Measurements from ENCODE around the gene COX7A1.

Gene COX7A1

GRCh38 chr19:36112678-36113077 is 39.6 kb downstream of the COX7A1 start:
- DNase-seq (ENCODE audit: low spot score): no peak

DNA sequence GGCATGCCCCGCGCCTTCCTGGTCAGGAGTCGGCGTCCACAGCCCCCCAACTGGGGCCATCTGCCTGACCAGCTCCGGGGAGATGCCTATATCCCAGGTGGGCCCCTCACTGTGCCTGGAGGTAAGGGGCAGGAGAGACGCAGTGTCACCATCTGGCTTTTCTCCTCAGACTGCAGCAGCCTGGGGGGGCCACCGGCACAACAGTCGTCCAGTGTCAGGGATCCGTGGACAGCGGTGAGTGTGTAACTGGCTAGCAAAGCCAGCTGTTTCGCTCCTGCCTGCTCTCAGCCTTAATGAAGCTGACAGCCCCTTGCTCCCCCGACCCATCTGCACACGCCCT is 41.1 kb downstream of the COX7A1 start:
- DNase-seq (ENCODE audit: low spot score): no peak

DNA sequence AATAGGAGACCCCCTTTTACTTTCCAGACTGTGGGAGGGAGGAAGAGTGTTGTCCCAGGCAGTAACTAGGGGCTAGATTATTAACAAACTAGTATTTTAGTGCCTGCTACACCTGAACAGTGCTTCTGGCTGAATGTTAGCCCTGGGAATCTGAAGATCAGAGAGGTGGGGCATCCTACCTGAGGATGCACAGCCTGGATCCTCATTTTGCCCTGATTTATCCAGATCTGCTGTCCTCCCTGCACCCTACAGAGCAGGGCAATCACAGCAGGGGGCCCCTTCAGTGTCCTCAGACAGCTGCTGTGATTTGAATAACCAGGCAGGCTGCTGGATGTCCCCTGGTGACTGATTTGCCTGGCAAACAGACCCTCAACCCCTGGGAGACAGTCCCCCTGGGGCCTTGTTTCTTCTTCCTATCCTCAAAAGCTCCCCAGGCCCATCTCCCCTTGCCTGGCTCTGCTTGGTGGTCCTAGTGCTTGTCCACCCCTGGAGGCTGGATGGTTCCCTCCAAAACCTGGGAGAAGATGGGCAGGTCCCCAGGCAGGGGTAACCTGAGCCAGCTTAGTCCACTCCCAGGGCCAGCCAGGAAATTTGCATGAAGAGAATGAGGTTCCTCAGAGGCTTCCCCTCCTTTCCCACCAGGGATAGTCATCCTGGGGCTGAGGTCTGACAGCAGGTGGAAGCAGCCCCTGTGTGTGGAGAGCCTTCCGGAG is 41.6 kb downstream of the COX7A1 start, which contains the start of gene OVOL3:
TSS of gene OVOL3 (plus strand) at position 657 of the 713 bp plus-strand sequence. CDS start 60 bp downstream, outside the sequence.
- DNase-seq (ENCODE audit: low spot score): peak; percentile 53

GRCh38 chr19:36108684-36109083 is 43.6 kb downstream of the COX7A1 start:
- DNase-seq (ENCODE audit: low spot score): no peak

DNA sequence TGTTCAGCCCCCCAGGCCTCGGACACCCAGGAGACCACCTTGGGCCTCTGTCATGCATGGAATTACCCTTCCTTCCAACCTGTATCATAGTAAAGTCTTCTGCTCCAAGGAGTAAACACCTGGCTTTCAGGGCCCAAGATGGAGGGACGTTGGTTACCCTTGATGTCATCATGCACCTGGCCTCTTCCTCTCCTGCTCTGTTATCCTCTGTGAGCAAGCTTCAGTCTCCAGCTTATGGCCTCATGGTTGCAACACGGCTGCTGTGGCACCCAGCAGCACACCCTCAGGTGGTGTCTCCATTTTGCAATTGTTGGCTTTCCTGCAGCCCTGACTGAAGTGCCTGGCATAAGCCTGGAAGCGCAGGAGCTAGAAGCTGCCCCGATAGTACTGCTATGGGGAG is 45.3 kb downstream of the COX7A1 start:
- DNase-seq (ENCODE audit: low spot score): no peak

- DNase-seq (ENCODE audit: low spot score): no peak
Observed at GRCh38 chr19:36106441-36106840, 45.8 kb downstream of the COX7A1 start.

DNA sequence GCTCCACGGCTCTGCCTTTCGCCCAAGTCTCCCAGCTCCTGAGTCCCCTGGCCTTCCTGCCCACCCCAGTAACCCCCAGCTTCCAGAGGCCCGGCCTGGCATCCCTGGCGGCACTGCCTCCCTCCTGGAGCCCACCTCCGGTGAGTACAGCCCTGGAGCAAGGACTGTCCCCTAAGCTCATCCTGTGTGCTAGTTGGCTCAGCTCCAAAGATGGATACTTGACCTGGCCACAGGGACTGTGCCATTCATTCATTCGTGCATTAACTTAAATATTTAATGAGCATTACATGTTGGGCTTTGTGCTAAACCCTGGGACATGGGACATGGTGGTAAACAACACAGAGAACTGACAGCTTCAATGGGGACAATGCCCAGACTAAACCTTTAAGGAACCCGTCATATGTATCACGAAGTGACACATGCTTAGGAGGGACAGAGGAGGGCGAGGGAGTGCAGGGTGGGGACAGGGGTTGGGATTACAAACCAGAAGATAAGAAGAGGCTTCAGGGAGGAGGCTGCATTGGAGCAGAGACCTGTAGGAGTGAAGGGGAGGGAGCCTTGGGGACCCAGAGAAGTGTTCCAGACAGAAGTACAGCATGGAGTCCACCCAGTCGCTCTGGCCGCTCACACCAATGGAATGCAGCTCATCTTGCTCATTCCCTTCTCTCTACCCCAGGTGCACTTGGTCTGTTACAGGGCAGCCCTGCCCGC is 48.2 kb downstream of the COX7A1 start:
- no peak for DNase-seq (ENCODE audit: low spot score)

DNA sequence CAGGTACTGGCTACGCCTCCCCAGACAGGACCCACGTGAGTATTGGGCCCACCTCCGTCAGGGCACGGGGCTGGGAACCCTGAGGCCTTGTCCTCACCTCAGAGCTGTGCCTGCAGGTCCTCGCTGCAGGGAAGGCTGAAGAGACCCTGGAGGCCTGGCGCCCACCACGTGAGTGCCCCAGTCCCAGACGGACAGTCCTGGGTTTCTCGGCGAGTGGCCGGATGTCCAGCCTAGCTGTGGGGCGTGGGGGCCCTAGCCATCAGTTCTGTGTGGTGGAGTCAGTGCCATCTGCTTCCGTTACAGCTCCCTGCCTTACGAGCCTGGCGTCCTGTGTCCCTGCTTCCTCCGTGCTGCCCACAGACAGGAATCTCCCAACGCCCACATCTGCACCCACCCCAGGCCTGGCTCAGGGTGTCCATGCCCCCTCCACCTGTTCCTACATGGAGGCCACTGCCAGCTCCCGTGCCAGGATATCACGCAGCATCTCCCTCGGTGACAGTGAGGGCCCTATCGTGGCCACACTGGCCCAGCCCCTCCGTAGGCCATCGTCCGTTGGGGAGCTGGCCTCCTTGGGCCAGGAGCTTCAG is 49.1 kb downstream of the COX7A1 start:
- DNase-seq (ENCODE audit: low spot score): no peak

- DNase-seq (ENCODE audit: low spot score): no peak
Observed at GRCh38 chr19:36101550-36102327, 50.5 kb downstream of the COX7A1 start.

Data from germinal center (tissue), 1 donor.